Breast epithelium (tissue), 4 donors: ENCODE results near the gene TNIP1. TPM values are rescaled to one million over a fixed set of nuclear protein-coding genes. Genes with fewer than 3 reads are reported as not detected.

Experiments
- DNase-seq, 2 donors: peaks; one replicate each; pipeline ENCODE4 v3.0.0-alpha.2; 2019; ENCODE audit warnings: low spot score in 2 of 2
- H3K27ac ChIP-seq, 2 donors: fragments of 200-600 bp; sonication (generic) in 1 of 2; one replicate each; pipeline ENCODE4 v1.5.1; 2016 to 2019; ENCODE audit warnings: mild to moderate bottlenecking in 1 of 2
- H3K27me3 ChIP-seq, 2 donors: fragments of 200-600 bp; sonication (generic) in 1 of 2; one replicate each; pipeline versions ENCODE4 v1.5.1 to v1.6.0; 2017 to 2019; ENCODE audit warnings: control low read depth in 1 of 2, mild to moderate bottlenecking in 1 of 2
- H3K36me3 ChIP-seq: fragments of 200-600 bp; one replicate; pipeline ENCODE4 v1.5.1; 2019
- H3K4me1 ChIP-seq, 2 donors: fragments of 200-600 bp; sonication (generic); one replicate each; pipeline ENCODE4 v1.5.1; 2016 to 2019; ENCODE audit warnings: control low read depth in 1 of 2
- H3K4me3 ChIP-seq, 3 donors: fragments of 200-600 bp; sonication (generic); 1 replicate in 2 of 3; 2 replicates in 1 of 3; pipeline ENCODE4 v1.5.1; 2016 to 2019; ENCODE audit warnings: mild to moderate bottlenecking in 3 of 3, moderate library complexity in 2 of 3
- H3K9me3 ChIP-seq, 2 donors: fragments of 200-600 bp; sonication (generic) in 1 of 2; one replicate each; pipeline ENCODE4 v1.5.1; 2016 to 2019; ENCODE audit warnings: control low read depth in 1 of 2
- CTCF ChIP-seq, 3 donors: fragments of 450-650 bp; IDR thresholded peaks; one replicate each; pipeline ENCODE4 v1.5.1; 2016 to 2017; ENCODE audit warnings: antibody characterized with exemption in 3 of 3, mild to moderate bottlenecking in 3 of 3, moderate library complexity in 3 of 3
- POLR2A ChIP-seq: fragments of 450-650 bp; IDR thresholded peaks from one replicate; pipeline ENCODE4 v1.6.1; 2016; ENCODE audit warnings: antibody characterized with exemption, mild to moderate bottlenecking, moderate library complexity
- POLR2AphosphoS5 ChIP-seq, 3 donors: sonication (generic); formaldehyde crosslinking; IDR thresholded peaks; one replicate each; pipeline ENCODE4 v1.6.1; 2017; ENCODE audit warnings: antibody characterized with exemption in 3 of 3
- intact Hi-C: fragments of 100-400 bp; cut with DNase I; formaldehyde crosslinking; loops from one replicate; pipeline ENCODE4 v1.15.1; 2023; ENCODE audit warnings: low total_unique reads
- total RNA-seq, 3 donors: library from RNA; depleted of rRNA; stranded (reverse); fragments of >200 nt; gene quantifications; one replicate each; pipeline ENCODE4 v1.1.0, GENCODE V29; 2016

Gene TNIP1
- total RNA-seq, 3 donors from 2014 or later: 65.3 to 221 (median 91.8) TPM

- no peak overlapping the region for H3K27ac ChIP-seq
- intact Hi-C loops: no loop called here
Observed at GRCh38 chr5:151106509-151106908, 25.7 kb upstream of the TNIP1 start.

GRCh38 chr5:151106043-151106442 lies 25.2 kb upstream of the TNIP1 start:
- intact Hi-C loops: no loop called here
- H3K36me3 ChIP-seq: no peaks in the 10 kb centered on the region

More at GRCh38 chr5:151106509-151106908, 25.7 kb upstream of the TNIP1 start:
- H3K4me3 ChIP-seq: no peak overlapping the region
- H3K27me3 ChIP-seq: no peaks in the 10 kb centered on the region
- H3K36me3 ChIP-seq: no peaks in the 10 kb centered on the region
- DNase-seq: no peak
- no peaks in the 10 kb centered on the region for H3K9me3 ChIP-seq
- H3K4me1 ChIP-seq: no peaks in the 10 kb centered on the region
- TF ChIP-seq POLR2A (no peak), CTCF (IDR thresholded peaks at IDR 0.05) (no peak), POLR2AphosphoS5 (IDR thresholded peaks at IDR 0.05) (no peak)

GRCh38 chr5:151105561-151105960 lies 24.7 kb upstream of the TNIP1 start:
- no peaks in the 10 kb centered on the region for H3K27me3 ChIP-seq
- H3K9me3 ChIP-seq: no peaks in the 10 kb centered on the region
- peak overlapping the region; percentile 22 to 81 for H3K27ac ChIP-seq
- no peak for DNase-seq
- TF ChIP-seq CTCF (IDR thresholded peaks at IDR 0.05) (no peak), POLR2A (no peak), POLR2AphosphoS5 (IDR thresholded peaks at IDR 0.05) (no peak)
- intact Hi-C loops: no loop called here
- H3K36me3 ChIP-seq: no peaks in the 10 kb centered on the region
- no peak overlapping the region for H3K4me3 ChIP-seq
- no peaks in the 10 kb centered on the region for H3K4me1 ChIP-seq

More at GRCh38 chr5:151106043-151106442, 25.2 kb upstream of the TNIP1 start:
- Histone ChIP-seq H3K4me3 (no peak overlapping the region), H3K27ac (no peak overlapping the region), H3K27me3 (no peaks in the 10 kb centered on the region), H3K4me1 (no peaks in the 10 kb centered on the region), H3K9me3 (no peaks in the 10 kb centered on the region)
- DNase-seq: no peak
- TF ChIP-seq CTCF (IDR thresholded peaks at IDR 0.05) (no peak), POLR2AphosphoS5 (IDR thresholded peaks at IDR 0.05) (no peak), POLR2A (no peak)

- H3K36me3 ChIP-seq: no peaks in the 10 kb centered on the region
- TF ChIP-seq POLR2A (no peak), CTCF (IDR thresholded peaks at IDR 0.05) (no peak), POLR2AphosphoS5 (IDR thresholded peaks at IDR 0.05) (peak; percentile 35 to 88 (median 81))
- H3K4me1 ChIP-seq: no peaks in the 10 kb centered on the region
- no peaks in the 10 kb centered on the region for H3K27me3 ChIP-seq
- no peaks in the 10 kb centered on the region for H3K9me3 ChIP-seq
- DNase-seq: peak in 1 of 2 donors; percentile 46
- no peak overlapping the region for H3K4me3 ChIP-seq
- peak overlapping the region; percentile 79 to 87 for H3K27ac ChIP-seq
- intact Hi-C loops: no loop called here
Observed at GRCh38 chr5:151104795-151105194, 24.0 kb upstream of the TNIP1 start.

- Histone ChIP-seq H3K27me3 (no peaks in the 10 kb centered on the region), H3K27ac (peak overlapping the region in 1 of 2 donors; percentile 48), H3K36me3 (no peaks in the 10 kb centered on the region), H3K4me1 (no peaks in the 10 kb centered on the region), H3K4me3 (no peak overlapping the region), H3K9me3 (no peaks in the 10 kb centered on the region)
- TF ChIP-seq POLR2AphosphoS5 (IDR thresholded peaks at IDR 0.05) (no peak), CTCF (IDR thresholded peaks at IDR 0.05) (no peak), POLR2A (no peak)
- no peak for DNase-seq
- intact Hi-C loops: no loop called here
Observed at GRCh38 chr5:151101746-151102145, 20.9 kb upstream of the TNIP1 start.
